ENCODE results near the gene LMNA.
"Not testable (repeated sequence)": the region's sequence is repeated elsewhere in the genome, so short reads cannot be mapped to it uniquely, and the experiment has no call there.

The LMNA gene

GRCh38 chr1:156113282-156113950 lies 1.1 kb upstream of the LMNA start:
- DNase-seq (ENCODE audit: low read depth), result no peak
- TF ChIP-seq CTCF (conservative IDR thresholded peaks at IDR 0.05; ENCODE audit: low read depth, low read length), result no peak
- H3K4me3 ChIP-seq (ENCODE audit: low read length), result no peak overlapping the region

GRCh38 chr1:156114919-156115513 lies 505 bp downstream of the LMNA start:
- TF ChIP-seq CTCF (conservative IDR thresholded peaks at IDR 0.05; ENCODE audit: low read depth, low read length), result no peak
- peak overlapping the region; percentile 99 for H3K4me3 ChIP-seq (ENCODE audit: low read length)
- no peak for DNase-seq (ENCODE audit: low read depth)

GRCh38 chr1:156115514-156116374 lies 1.2 kb downstream of the LMNA start:
- no peak for TF ChIP-seq CTCF (conservative IDR thresholded peaks at IDR 0.05; ENCODE audit: low read depth, low read length)
- no peak for DNase-seq (ENCODE audit: low read depth)
- peak overlapping the region; percentile 99 for H3K4me3 ChIP-seq (ENCODE audit: low read length)

- DNase-seq (ENCODE audit: low read depth), result not testable (repeated sequence)
- peak overlapping the region; percentile 99 for H3K4me3 ChIP-seq (ENCODE audit: low read length)
Observed at GRCh38 chr1:156116731-156117130, 2.2 kb downstream of the LMNA start.

- DNase-seq (ENCODE audit: low read depth), result no peak
- peak overlapping the region; percentile 22 for H3K4me3 ChIP-seq (ENCODE audit: low read length)
- TF ChIP-seq CTCF (conservative IDR thresholded peaks at IDR 0.05; ENCODE audit: low read depth, low read length), result no peak
Observed at GRCh38 chr1:156117414-156118176, 3.1 kb downstream of the LMNA start.

- no peak for DNase-seq (ENCODE audit: low read depth)
- TF ChIP-seq CTCF (conservative IDR thresholded peaks at IDR 0.05; ENCODE audit: low read depth, low read length), result no peak
- H3K4me3 ChIP-seq (ENCODE audit: low read length), result peak overlapping the region; percentile 22
Observed at GRCh38 chr1:156118177-156118868, 3.8 kb downstream of the LMNA start.

Measured in retinal pigment epithelial cell (primary cell).